Measurements from ENCODE around the gene CADPS.

The CADPS gene

DNA sequence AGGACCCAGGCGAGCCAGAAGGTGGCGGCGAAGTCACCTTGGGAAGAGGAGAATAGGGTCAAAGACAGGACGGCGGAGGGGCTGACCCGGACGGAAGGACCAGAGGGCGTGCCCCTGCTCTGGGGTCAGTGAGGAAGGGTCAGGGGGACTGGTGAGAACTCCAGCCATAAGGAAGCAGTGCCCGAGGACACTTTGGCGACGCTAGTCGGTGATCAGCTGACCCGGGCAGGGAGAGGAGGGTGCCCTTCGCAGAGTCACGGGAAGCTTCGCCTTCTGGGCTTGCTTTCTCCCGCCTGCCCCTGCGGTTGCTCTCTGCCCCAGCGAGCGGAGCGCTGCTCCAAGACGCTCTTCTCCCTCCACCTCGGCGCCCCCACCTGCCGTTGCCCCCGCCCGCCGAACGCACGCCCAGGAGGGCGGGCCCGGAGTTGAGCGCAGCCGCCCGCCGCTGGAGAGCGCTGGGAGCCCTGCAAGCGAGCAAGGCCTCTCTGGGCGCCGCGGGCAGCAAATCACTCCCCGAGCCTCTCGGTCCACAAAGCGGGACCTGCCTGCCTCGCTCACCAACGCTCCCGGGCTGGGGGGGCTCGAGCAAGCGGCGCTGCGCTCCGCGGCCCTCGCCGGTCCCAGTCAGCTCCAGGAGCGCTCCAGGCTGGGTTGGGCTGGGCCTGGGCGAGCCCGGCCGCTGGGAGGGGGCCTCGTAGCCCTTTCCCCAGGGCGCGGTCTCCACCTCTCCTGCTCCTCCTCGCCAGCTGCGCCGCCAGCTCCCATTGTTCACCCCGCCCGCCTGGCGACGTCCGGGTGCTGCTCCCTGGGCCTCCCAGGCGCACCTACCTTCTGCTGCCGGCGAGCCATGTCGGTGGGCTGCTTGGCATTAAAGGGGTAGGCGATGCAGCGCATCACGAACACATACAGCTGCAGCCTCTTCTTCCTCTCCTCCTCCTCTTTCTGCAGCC, 1.2 kb downstream of the CADPS start:
- DNase-seq (ENCODE audit: low read depth): no peak

GRCh38 chr3:62873451-62873760, 1.8 kb downstream of the CADPS start:
- DNase-seq (ENCODE audit: low read depth): no peak

DNA sequence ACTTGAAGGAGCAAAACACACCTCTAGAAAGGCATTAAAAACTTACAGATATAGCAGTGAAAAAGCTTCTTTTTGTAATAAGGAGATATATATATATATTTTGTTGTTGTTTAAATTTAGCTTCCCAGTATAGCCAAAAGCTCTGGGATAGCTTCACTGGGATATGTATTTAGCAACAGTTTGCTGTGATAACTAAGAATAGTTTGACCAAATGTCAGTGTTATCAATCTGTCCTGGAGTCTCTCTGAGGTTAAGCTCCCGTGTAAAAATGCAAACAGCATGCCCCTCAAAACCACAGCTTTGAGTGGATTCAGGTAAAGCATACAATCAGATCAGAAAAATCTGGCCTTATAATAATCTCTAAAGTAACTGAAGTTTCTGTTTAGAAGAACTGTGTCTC, 2.9 kb downstream of the CADPS start:
- no peak for DNase-seq (ENCODE audit: low read depth)

- DNase-seq (ENCODE audit: low read depth): no peak
Observed at GRCh38 chr3:62870321-62870720, 4.9 kb downstream of the CADPS start.

GRCh38 chr3:62863648-62864047, 11.6 kb downstream of the CADPS start:
- no peak for DNase-seq (ENCODE audit: low read depth)

DNA sequence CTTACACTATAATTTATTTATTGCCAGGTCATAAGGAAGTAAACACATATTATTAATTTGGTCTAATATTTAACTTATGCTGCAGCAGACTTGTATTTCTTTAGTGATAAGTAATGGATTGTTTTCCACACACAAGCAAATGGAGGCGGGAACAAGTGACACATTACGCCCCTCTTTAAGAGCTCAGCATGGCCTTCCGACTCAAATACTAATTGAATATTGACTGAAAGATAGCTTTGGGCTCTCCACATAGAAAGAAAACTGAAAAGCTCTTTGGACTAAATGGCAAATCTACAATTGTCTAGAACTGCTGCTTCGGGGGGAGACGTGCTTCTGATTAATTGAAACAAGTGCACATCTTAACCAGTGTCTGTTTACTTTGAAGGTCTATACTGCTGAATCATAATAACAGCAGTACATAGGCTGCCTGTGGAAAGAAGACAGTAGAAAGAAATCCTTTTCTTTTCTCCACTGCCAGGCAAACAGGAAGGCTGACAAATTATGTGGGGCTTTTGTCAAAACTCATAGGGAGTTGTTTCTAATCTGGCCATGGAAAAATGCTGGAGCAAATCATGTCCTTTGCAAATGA, 15.9 kb downstream of the CADPS start:
- no peak for DNase-seq (ENCODE audit: low read depth)

GRCh38 chr3:62845996-62846395, 29.2 kb downstream of the CADPS start:
- DNase-seq (ENCODE audit: low read depth): no peak

- DNase-seq (ENCODE audit: low read depth): no peak
Observed at GRCh38 chr3:62843508-62843907, 31.7 kb downstream of the CADPS start.

DNA sequence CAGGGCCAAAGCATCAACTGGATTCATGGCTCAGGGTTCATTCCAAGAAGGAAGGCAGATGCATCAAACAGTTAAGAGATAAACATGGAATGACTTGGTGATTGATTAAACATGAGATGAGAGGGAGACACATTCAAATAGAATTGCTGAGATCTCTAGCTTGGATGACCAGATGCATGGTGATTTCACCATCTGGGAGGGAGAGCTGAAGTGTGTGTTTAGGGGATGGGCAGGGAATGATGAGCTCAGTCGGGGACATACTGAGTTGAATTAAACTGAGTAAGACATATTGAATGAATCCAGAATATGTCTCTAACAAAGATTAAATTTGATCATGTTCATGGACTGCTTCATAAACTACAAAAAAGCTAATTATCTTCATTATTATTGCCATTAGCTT, 35.5 kb downstream of the CADPS start:
- DNase-seq (ENCODE audit: low read depth): no peak

DNA sequence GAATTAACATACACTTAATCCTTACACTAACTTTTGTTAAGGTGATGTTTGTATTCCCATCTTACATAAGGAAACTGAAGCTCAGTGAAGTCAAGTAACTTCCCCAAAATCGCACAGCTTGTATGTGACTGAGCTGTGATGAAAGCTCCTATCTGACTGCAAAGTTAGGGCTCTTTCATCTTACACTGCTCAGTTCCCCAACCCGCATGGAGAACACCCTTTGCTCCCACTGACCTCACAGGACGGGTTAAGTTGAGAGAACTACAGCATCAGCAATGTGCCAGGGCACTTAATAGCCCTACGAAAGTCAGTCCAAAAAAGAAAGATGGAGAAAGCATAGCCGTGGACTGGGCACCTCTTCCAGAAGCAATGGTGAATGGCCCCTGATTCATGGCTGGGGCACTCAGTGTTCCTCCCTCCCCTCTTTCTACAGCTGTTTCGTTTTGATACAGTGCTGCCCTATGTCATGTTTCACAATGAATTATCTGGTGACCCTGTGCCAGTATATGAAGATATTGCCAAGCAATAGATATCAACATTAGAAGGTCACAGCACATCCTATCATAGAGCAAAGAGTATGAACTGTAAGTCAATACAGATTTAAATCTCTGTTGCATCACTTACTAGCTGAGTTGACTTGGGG, 38.0 kb downstream of the CADPS start:
- no peak for DNase-seq (ENCODE audit: low read depth)

GRCh38 chr3:62835554-62836236, 39.5 kb downstream of the CADPS start:
- no peak for DNase-seq (ENCODE audit: low read depth)

GRCh38 chr3:62833538-62833937, 41.7 kb downstream of the CADPS start:
- DNase-seq (ENCODE audit: low read depth): no peak

DNA sequence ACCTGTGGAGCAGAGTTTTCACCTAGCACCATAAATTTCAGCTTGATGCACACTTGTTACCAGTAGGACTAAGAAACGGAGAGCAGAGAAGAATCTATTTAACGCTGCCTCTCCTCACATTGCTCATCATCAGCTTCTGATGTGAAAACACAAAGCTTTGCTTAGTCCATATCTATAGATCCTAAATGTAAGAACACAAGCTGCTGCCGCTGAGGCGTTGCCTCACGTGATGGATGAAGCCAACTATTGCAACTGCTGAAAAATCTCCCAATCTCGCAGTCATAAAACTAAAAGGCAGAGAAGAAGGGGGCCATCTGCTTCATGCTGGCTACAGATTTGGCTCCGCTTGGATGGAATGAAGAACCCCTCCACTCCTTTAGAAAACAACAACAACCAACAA, 42.7 kb downstream of the CADPS start:
- no peak for DNase-seq (ENCODE audit: low read depth)

- DNase-seq (ENCODE audit: low read depth): no peak
Observed at GRCh38 chr3:62830727-62831322, 44.4 kb downstream of the CADPS start.

- DNase-seq (ENCODE audit: low read depth): no peak
Observed at GRCh38 chr3:62827550-62827949, 47.7 kb downstream of the CADPS start.

- no peak for DNase-seq (ENCODE audit: low read depth)
Observed at GRCh38 chr3:62824965-62825592, 50.1 kb downstream of the CADPS start.

DNA sequence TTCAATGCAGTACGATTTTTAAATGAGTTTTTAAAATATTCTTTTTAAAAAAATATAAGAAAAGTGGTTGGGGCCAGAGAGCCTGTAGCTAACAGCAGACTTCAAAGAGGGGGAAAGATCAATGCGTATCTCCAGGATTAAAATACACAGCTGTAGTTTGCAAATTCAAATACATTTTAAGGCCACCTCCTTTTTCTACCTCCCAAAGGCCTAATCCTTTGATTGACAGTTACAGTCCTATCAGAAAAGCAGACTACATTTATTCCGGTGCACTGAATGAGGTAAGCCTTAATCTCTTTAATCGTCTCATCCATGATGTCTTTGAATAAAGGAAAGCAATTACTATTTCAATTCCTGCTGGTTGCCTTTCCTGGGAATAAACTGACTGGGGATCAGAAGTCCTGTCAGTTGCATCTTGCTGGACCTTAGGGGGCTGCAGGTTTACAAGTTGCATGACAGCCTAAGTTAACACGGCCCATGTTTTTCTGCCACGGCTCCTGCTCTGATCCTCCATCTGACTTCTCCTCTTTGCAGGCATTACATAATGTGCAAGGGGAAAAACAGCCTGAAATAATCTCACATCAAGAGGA, 51.7 kb downstream of the CADPS start:
- no peak for DNase-seq (ENCODE audit: low read depth)

- no peak for DNase-seq (ENCODE audit: low read depth)
Observed at GRCh38 chr3:62822905-62823304, 52.3 kb downstream of the CADPS start.

DNA sequence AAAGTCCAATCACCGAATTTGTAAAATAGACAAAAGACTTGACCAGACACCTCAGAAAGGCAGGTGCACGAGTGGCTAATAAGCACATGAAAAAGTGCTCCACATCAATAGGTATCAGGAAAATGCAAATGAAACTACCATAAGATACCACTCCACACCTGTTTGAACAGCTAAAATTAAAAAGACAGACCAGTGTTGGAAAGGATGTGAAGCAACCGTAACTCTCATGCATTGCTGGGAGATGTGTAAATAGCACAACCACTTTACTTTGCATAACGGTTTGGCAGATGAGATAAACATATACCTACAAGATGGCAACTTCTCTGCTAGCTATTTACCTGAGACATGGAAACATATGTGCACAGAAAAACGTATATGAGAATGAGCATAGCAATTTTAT, 56.9 kb downstream of the CADPS start:
- DNase-seq (ENCODE audit: low read depth): no peak

DNA sequence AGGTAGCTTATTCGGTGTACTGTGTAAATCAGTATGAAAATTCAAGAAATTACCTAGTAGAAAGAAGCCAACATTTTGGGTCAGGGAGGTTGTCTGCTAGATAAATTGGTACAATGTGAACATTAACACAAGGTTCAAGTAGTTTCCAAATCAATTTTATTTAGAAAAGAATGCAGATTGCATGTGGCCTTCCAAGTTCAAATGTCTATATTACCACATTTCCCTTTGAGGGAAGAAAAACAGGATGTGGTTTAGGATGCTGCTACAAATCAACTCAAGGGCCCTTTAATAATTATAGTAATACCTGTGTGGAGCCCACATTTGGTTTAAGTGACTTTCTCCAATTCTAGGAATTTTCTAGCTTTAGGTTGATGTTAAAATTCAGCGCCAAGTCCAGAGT, 57.5 kb downstream of the CADPS start:
- DNase-seq (ENCODE audit: low read depth): no peak

- DNase-seq (ENCODE audit: low read depth): no peak
Observed at GRCh38 chr3:62815981-62816380, 59.2 kb downstream of the CADPS start.
